Activated T-cell treated with anti-CD3 and anti-CD28 coated beads, Interleukin-2, amount 50 U/mL, for 48 hours (primary cell): ENCODE results near the gene ZFHX3.
"Not testable (repeated sequence)": the region's sequence is repeated elsewhere in the genome, so short reads cannot be mapped to it uniquely, and the experiment has no call there.

Experiments
- DNase-seq, 2 experiments: peaks; one replicate each; pipeline ENCODE4 v3.0.0-alpha.2; 2020

The ZFHX3 gene

GRCh38 chr16:73019457-73020362 is 28.2 kb downstream of the ZFHX3 start:
- DNase-seq: no peak

- no peak for DNase-seq
Observed at GRCh38 chr16:73018821-73019456, 29.0 kb downstream of the ZFHX3 start.

GRCh38 chr16:73017321-73017720 is 30.6 kb downstream of the ZFHX3 start:
- no peak for DNase-seq

GRCh38 chr16:73016488-73016830 is 31.5 kb downstream of the ZFHX3 start:
- no peak for DNase-seq

GRCh38 chr16:73015612-73016487 is 32.1 kb downstream of the ZFHX3 start:
- no peak for DNase-seq

GRCh38 chr16:73014768-73015167 is 33.2 kb downstream of the ZFHX3 start:
- DNase-seq: no peak

GRCh38 chr16:73013974-73014373 is 34.0 kb downstream of the ZFHX3 start:
- DNase-seq: no peak

- DNase-seq: no peak
Observed at GRCh38 chr16:73012341-73012740, 35.6 kb downstream of the ZFHX3 start.

- DNase-seq: no peak
Observed at GRCh38 chr16:73011926-73012325, 36.0 kb downstream of the ZFHX3 start.

- no peak for DNase-seq
Observed at GRCh38 chr16:73010150-73010676, 37.7 kb downstream of the ZFHX3 start.

GRCh38 chr16:73009710-73010109 is 38.2 kb downstream of the ZFHX3 start:
- DNase-seq: not testable (repeated sequence)

GRCh38 chr16:73006026-73006425 is 41.9 kb downstream of the ZFHX3 start:
- DNase-seq: no peak

GRCh38 chr16:73002866-73003265 is 45.1 kb downstream of the ZFHX3 start:
- no peak for DNase-seq

GRCh38 chr16:73000907-73001521 is 46.9 kb downstream of the ZFHX3 start:
- no peak for DNase-seq

- no peak for DNase-seq
Observed at GRCh38 chr16:73000020-73000906, 47.7 kb downstream of the ZFHX3 start.

GRCh38 chr16:72999541-73000019 is 48.3 kb downstream of the ZFHX3 start:
- DNase-seq: no peak

GRCh38 chr16:72997141-72997542 is 50.8 kb downstream of the ZFHX3 start:
- no peak for DNase-seq

- DNase-seq: no peak
Observed at GRCh38 chr16:72996291-72997062, 51.5 kb downstream of the ZFHX3 start.

GRCh38 chr16:72995882-72996270 is 52.1 kb downstream of the ZFHX3 start:
- DNase-seq: not testable (repeated sequence)

- DNase-seq: peak; percentile 19 to 30
Observed at GRCh38 chr16:72995151-72995881, 52.6 kb downstream of the ZFHX3 start.
